HL-60 (cell line): ENCODE measurements around the gene ANK3.

Experiments
- DNase-seq, 2 experiments: peaks; one replicate each; pipeline ENCODE4 v3.0.0-alpha.2; 2010 to 2020; ENCODE audit warnings: low read depth in 1 of 2, low spot score in 1 of 2
- H3K27ac ChIP-seq: fragments of 250-450 bp; sonication (Bioruptor Pico); replicated peaks from 2 replicates; pipeline ENCODE4 v1.5.1; 2020; ENCODE audit warnings: mild to moderate bottlenecking, moderate library complexity
- H3K27me3 ChIP-seq: fragments of 250-450 bp; sonication (Bioruptor Pico); 2 replicates; pipeline ENCODE4 v1.5.1; 2021; ENCODE audit warnings: mild to moderate bottlenecking, moderate library complexity; ENCODE audit not compliant: insufficient read depth, poor library complexity, severe bottlenecking
- H3K4me3 ChIP-seq: replicated peaks from 2 replicates; pipeline ENCODE4 v1.5.1; 2011; ENCODE audit warnings: mild to moderate bottlenecking, control low read depth, low read length; ENCODE audit not compliant: insufficient read depth
- GABPA ChIP-seq: IDR thresholded peaks from 2 replicates; pipeline ENCODE4 v1.6.1; 2012; ENCODE audit warnings: low read depth
- POLR2AphosphoS5 ChIP-seq: IDR thresholded peaks from 2 replicates; pipeline ENCODE4 v1.6.1; 2012; ENCODE audit warnings: low read depth
- SPI1 ChIP-seq: IDR thresholded peaks from 2 replicates; pipeline ENCODE4 v1.6.1; 2012; ENCODE audit warnings: low read depth, mild to moderate bottlenecking, borderline replicate concordance
- TF ChIP-seq, protein P1 (sequence below): IDR thresholded peaks from one replicate; pipeline ENCODE4 v1.5.1; 2011; ENCODE audit warnings: low read length, control low read depth, inconsistent platforms; ENCODE audit not compliant: insufficient read depth
- TF ChIP-seq, protein P2 (sequence below): IDR thresholded peaks from 2 replicates; pipeline ENCODE4 v1.6.1; 2012; ENCODE audit warnings: low read depth; ENCODE audit not compliant: insufficient replicate concordance

ANK3 gene

GRCh38 chr10:60148266-60148840, 241.3 kb downstream of the ANK3 start:
- H3K27ac ChIP-seq: no peak overlapping the region
- H3K27me3 ChIP-seq: no peaks in the 10 kb centered on the region
- no peak for DNase-seq
- no peak overlapping the region for H3K4me3 ChIP-seq
- no peak for TF ChIP-seq SPI1
- TF ChIP-seq, protein P1, sequence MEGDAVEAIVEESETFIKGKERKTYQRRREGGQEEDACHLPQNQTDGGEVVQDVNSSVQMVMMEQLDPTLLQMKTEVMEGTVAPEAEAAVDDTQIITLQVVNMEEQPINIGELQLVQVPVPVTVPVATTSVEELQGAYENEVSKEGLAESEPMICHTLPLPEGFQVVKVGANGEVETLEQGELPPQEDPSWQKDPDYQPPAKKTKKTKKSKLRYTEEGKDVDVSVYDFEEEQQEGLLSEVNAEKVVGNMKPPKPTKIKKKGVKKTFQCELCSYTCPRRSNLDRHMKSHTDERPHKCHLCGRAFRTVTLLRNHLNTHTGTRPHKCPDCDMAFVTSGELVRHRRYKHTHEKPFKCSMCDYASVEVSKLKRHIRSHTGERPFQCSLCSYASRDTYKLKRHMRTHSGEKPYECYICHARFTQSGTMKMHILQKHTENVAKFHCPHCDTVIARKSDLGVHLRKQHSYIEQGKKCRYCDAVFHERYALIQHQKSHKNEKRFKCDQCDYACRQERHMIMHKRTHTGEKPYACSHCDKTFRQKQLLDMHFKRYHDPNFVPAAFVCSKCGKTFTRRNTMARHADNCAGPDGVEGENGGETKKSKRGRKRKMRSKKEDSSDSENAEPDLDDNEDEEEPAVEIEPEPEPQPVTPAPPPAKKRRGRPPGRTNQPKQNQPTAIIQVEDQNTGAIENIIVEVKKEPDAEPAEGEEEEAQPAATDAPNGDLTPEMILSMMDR: no peak
- TF ChIP-seq, protein P2, sequence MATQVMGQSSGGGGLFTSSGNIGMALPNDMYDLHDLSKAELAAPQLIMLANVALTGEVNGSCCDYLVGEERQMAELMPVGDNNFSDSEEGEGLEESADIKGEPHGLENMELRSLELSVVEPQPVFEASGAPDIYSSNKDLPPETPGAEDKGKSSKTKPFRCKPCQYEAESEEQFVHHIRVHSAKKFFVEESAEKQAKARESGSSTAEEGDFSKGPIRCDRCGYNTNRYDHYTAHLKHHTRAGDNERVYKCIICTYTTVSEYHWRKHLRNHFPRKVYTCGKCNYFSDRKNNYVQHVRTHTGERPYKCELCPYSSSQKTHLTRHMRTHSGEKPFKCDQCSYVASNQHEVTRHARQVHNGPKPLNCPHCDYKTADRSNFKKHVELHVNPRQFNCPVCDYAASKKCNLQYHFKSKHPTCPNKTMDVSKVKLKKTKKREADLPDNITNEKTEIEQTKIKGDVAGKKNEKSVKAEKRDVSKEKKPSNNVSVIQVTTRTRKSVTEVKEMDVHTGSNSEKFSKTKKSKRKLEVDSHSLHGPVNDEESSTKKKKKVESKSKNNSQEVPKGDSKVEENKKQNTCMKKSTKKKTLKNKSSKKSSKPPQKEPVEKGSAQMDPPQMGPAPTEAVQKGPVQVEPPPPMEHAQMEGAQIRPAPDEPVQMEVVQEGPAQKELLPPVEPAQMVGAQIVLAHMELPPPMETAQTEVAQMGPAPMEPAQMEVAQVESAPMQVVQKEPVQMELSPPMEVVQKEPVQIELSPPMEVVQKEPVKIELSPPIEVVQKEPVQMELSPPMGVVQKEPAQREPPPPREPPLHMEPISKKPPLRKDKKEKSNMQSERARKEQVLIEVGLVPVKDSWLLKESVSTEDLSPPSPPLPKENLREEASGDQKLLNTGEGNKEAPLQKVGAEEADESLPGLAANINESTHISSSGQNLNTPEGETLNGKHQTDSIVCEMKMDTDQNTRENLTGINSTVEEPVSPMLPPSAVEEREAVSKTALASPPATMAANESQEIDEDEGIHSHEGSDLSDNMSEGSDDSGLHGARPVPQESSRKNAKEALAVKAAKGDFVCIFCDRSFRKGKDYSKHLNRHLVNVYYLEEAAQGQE: no peak
- no peak for TF ChIP-seq POLR2AphosphoS5
- TF ChIP-seq GABPA: no peak

DNA sequence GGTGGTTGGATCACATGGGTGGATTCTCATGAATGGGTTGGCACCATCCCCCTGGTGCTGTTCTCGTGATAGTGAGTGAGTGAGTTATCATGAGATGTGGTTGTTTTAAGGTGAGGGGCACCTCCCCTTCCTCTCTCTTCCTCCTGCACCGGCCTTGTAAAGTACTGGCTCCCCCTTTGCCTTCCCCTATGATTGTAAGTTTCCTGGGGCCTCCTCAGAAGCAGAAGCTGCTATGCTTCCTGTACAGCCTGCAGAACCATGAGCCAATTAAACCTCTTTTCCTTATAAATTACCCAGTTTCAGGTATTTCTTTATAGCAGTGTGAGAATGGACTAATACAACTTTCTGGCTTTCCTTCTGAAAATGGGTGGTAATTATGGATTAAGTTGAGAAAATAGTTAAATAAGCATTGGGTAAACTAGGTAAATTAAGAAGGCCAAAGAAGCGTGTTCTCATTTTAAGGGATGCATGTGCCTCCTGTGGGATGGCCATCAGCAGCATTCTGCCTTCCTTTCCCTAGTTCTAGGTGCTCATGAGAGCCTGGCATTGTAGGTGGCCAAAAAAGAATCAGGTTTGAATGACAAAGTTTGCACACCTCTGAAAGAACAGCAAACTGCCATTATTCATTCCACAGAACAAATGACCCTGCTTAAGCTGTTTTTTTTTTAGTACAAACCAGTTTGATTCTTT, 242.0 kb downstream of the ANK3 start:
- TF ChIP-seq, protein P1: no peak
- TF ChIP-seq SPI1 (no peak), POLR2AphosphoS5 (no peak), GABPA (no peak)
- TF ChIP-seq, protein P2: no peak
- DNase-seq: no peak
- no peak overlapping the region for H3K4me3 ChIP-seq
- H3K27me3 ChIP-seq: no peaks in the 10 kb centered on the region
- no peak overlapping the region for H3K27ac ChIP-seq

DNA sequence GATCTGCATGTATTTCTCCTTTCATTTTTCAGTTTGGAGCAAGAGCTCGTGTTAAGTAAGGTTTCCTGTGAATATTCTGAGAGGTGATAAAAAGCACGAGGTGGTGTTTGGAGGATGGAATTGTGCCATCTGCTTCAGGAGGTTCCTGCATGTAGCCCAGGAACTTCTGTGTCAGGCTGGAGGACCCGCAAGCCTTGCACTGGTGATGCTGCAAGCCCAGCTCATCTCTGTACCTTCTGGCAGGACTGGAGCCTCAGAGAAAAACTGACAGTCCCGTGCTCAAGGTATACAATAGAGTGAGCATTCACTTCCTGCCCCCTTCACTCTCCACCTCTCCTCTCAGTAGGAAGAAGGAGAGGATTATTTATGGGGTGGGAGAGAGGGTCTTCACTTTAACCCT, 242.7 kb downstream of the ANK3 start:
- TF ChIP-seq GABPA: no peak
- no peak for TF ChIP-seq POLR2AphosphoS5
- TF ChIP-seq, protein P2: no peak
- no peak for TF ChIP-seq SPI1
- TF ChIP-seq, protein P1: no peak
- H3K27ac ChIP-seq: no peak overlapping the region
- H3K27me3 ChIP-seq: no peaks in the 10 kb centered on the region
- no peak overlapping the region for H3K4me3 ChIP-seq
- DNase-seq: no peak
